HG03439 (cell line): ENCODE results near the gene TRPM6.

ENCODE experiments used
- ATAC-seq: cut with Tn5 transposase; IDR thresholded peaks from one replicate; pipeline ENCODE4 v1.9.1; 2021; ENCODE audit warnings: mild to moderate bottlenecking, moderate library complexity; ENCODE audit not compliant: unreplicated experiment

TRPM6 gene

DNA sequence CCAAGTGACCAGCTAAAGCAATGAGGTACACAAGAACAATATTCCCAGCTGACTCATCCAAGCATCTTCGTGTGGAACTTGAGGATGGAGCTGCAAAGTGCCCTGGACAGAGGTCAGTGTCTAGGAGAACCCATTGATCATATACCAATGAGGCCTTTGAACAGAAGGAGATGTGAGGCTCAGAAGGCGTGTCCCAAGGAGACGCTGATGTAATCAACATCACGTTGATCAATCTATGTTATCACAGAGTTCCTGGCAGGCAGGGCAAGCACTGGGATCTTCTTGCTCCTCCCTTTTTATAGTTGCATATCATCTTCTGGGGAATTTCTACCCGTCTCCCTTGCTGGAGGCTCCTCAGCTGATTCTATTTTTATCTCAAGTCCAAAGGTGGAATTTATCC lies 163.4 kb downstream of the TRPM6 start:
- no peak for ATAC-seq

DNA sequence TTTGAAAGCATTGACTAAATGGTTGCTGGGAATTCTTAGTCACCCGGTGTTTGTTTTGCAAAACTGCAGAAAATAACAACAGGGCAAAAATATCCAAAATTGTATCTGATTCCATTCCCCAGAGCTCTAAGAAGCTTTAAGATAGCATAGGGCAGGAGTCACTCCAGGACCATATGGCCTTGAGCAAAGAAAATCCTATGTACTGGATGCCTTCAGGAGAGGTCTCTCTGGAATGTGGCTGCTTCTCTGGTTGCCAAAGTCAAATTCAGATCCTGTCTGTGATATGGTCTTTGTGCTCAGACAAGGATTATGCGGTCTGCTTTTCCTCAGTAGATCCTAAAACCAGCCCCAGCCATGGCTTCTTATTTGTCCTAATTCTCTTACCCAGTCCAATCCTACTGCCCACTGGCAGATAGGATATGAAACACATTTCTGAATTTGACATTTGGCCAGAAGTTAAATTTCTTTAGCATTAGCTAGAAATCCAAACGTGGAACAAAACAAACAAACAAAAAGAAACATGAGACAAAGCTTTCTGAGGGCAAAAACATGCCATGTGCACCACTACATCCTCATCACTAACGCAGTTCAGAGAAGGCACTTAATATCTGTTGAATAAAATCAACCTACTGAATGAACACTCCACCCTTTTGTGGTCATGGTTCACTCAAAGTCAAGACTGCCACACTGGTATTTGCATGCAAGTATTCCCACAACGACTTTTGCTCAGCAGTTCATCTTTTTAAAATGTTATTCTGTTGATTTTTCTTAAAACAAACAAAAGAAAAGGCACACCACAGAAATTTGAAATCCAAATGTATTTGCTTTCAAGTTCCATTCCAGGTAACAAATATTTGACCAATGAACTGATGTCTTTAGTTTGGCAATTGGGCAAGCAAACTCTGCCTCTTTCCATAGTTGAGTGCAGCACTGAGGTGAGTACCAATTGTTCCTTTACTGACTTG lies 165.7 kb downstream of the TRPM6 start:
- ATAC-seq, result no peak

DNA sequence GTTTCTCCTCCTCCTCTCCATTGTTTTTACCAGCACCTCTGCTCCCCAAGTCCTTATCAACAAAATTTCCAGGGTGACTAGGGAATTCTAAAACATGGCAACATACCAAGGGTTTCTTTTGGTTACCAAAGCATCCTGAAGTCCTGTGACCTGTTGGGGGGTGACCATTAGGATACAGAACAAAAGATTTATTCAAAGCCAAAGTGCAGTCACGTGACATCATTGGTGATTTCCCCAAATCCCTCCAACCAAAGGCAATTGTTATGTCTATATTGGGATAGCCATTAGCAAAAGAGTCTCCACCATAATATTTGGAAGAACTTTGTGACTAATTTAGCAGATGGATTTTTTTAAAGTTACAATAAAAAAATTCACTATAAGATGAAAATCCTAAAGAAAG lies 168.4 kb downstream of the TRPM6 start:
- no peak for ATAC-seq

DNA sequence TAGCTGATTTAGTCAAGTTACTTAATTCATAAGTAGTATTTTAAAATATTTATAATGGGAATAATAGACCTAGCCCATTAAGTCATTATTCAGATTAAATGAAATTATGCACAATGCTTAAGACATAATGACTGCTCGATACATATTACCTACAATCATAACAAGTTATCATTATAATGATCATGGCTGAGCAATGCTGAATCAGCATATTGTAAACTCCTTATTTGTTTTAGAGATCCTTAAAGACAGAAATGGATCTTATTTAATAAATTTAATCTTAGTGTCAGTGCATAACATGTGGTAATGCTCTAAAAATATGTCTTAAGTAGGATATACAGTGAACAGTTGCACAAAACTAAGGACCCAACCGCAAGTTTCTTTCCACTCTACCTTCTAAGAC lies 169.0 kb downstream of the TRPM6 start:
- ATAC-seq, result no peak

DNA sequence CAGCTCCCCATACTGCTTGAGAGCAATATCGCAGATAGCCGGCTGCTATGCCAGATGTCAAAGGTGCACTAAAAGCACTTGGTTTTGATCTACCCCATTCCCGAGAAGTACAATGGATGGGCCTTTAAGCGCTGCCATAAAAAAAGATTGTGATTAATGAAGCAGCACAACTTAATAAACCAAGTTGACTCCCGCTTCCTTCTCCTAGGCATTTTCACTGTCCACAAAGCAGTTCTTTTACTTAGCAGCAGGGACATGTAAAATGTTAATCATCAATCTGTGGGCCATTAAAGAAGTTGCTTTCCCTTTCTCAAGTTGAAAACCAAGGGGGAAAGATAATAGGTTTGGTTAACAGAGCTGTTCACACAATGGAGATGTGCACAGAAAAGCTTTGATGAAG lies 176.4 kb downstream of the TRPM6 start:
- no peak for ATAC-seq

DNA sequence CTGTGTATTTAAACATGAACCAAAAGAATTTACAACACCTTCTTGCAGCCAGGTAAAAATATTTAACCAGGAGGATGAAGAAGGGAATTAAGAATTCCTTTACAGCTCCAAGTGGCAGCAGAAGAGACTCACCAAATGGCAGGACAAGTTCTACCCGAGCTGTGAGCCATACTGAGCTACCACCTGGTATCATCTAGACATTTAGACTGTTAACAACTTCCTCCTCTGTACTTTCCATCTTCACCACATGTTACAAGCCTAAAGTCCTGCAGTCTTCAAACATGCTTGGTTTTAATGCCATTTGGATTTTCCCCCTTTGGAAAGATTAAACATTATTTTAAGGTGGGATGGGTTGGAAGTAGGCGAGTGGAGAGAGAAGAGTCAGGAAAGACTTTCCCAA lies 190.2 kb downstream of the TRPM6 start:
- no peak for ATAC-seq

DNA sequence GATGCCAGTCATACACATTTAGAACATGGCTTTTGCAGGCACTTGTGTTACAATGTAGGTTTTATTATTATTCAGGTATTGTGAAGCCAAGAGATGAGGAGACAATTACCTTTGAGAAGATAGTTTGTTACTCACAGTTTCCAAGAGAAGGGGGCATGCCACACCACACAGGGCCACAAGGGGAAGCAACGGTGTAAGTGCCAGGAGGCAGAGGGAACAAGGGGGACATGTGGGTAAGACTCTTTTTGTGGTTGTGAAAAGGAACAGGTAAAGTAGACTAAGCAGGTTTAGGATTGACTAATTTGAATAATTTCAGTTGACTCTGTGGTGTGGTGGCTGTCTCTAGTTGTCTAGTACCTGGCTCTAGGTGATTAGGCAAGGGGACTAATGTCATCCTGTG lies 191.2 kb downstream of the TRPM6 start:
- ATAC-seq, result no peak

DNA sequence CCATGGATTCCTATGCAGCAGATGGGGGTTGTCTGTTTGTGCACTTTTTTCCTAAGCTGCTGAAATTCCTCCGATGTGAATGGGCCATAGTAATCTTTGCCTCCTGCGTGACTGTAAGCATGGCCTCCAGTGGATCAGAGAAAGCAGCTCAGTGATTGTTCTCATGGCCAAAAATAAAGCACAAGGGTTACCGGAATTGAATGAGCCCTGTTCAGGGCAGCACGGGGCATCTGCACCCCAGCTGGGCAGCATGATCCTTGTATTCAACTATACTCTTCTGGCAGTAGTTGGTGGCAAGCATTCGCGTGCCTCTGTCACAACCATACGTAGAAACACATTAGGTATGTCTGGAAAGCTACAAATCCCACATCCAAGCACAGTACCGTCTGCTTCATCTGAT lies 196.7 kb downstream of the TRPM6 start:
- no peak for ATAC-seq

DNA sequence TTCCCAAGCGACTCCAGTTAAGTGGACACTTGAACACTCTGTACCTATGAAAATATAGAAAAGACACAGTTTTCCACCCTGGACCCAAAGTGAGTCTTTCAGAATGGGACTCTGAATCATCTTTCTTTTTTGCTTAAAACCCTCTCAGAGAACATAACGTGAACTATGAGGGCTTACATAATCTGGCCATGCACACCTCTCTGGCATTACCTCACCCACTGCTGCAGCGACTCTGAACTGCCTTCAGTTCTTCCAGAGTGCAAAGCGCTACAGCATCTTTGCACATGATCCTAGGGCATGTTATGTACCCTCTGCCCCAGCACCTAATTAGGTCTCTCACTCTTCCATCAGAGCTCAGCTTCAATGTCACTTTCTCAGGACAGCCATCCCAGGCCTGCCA lies 204.4 kb downstream of the TRPM6 start:
- no peak for ATAC-seq

DNA sequence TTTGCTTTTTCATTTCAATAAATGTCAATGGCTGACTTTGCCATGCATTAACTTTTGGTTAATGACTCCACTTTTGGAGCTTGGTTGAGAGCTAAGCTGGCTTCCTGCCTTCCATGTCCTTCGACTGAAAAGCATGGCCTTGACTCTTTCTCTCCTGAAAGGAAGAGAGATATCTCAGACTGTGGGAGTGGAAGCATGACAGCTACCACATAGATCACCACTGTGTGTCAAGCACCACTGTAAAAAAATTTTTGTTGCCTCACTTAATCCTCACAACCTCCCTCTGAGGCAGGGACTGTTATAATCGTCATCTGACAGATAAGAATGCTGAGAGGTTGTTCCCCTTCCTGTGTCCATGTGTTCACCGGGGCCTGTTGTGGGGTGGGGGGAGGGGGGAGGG lies 205.8 kb downstream of the TRPM6 start:
- ATAC-seq, result no peak

DNA sequence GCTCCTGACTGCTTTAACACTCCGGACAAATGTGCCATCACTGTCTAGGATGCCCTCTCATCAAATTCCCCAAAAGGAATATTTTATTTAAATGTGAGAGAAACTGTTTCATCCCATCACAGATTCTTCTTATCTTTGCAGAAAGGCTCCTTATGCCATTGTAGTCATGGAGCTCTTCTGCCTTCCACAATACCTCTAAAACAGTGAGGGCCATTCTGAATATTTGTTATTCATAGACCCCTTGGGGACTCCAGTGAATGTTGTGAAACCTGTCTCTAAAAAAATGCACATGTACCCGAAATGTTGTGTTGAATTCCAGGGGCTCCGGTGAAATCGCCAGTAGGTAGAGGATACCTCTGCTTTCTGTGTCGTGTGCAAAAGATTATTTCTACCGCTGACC lies 213.6 kb downstream of the TRPM6 start:
- no peak for ATAC-seq
